Neural crest cell (in vitro differentiated cells): ENCODE data around the gene C1orf35. TPM values are rescaled to one million over a fixed set of nuclear protein-coding genes. Genes with fewer than 3 reads are reported as not detected.

Source experiments
- DNase-seq: peaks from one replicate; pipeline ENCODE4 v3.0.0; 2021; ENCODE audit warnings: low read depth, mixed read lengths, low spot score
- H3K27ac Mint-ChIP-seq: one replicate; pipeline ENCODE4 v1.8.0; 2021; ENCODE audit warnings: mild to moderate bottlenecking, mixed read lengths; ENCODE audit not compliant: unreplicated experiment
- H3K27me3 Mint-ChIP-seq: 2 replicates; pipeline ENCODE4 v1.8.0; 2021; ENCODE audit warnings: low read depth, mild to moderate bottlenecking, mixed read lengths
- H3K36me3 Mint-ChIP-seq: 2 replicates; pipeline ENCODE4 v1.8.0; 2021; ENCODE audit warnings: low read depth, mild to moderate bottlenecking, mixed read lengths
- H3K4me1 Mint-ChIP-seq: 2 replicates; pipeline ENCODE4 v1.8.0; 2021; ENCODE audit warnings: mixed read lengths
- H3K4me3 Mint-ChIP-seq: one replicate; pipeline ENCODE4 v1.8.0; 2021; ENCODE audit warnings: mild to moderate bottlenecking, mixed read lengths
- H3K9me3 Mint-ChIP-seq: 2 replicates; pipeline ENCODE4 v1.8.0; 2021; ENCODE audit warnings: mixed read lengths
- total RNA-seq: library from RNA; stranded (reverse); gene quantifications from 2 replicates; pipeline ENCODE4 v1.2.1, GENCODE V29; 2021
- TF ChIP-seq, protein P1 (sequence below): fragments of 200-600 bp; sonication (generic); conservative IDR thresholded peaks from 2 replicates; pipeline ENCODE4 v1.5.0; 2021; ENCODE audit warnings: antibody characterized with exemption, mild to moderate bottlenecking

The C1orf35 gene
- total RNA-seq, 1 donor from 2014 or later = 29.7 TPM

DNA sequence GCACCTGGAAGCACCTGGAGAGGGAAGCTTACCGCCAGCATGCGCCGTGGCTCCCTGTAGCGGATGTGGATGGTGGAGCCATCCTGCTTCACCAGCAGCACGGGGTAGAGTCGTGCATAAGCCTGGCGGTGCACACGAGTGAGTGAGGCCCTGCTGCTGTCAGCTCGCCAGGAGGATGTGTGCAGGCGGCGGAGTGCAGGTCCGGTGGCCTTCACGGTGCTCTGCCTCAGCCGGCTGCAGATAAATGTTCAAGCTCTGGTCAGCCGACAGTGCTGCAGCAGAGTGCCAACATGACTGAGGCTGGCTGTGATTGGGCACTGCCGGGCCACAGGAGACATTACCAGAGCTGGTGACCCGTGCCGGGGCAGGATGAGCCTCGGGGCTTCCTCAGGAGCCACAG lies 4.5 kb upstream of the C1orf35 start:
- no peak overlapping the region for H3K27ac Mint-ChIP-seq

DNA sequence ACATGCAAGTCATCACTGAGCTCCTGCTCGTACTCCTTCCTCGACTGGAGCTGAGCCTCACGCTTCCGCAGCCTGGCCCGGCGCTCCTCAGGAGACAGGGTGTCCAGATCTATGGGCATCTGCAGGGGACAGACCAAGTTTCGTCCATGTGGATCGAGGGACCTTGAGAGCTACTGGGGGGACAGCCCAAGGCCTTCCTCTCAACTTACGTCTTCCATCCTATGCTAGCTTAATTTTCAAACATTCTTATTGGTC lies 3.6 kb upstream of the C1orf35 start:
- DNase-seq = no peak
- H3K4me1 Mint-ChIP-seq = peaks cover 35% of the 10 kb centered on the region
- H3K9me3 Mint-ChIP-seq = no peaks in the 10 kb centered on the region
- H3K4me3 Mint-ChIP-seq = peak overlapping the region; percentile 78
- H3K27me3 Mint-ChIP-seq = peaks cover 16% of the 10 kb centered on the region
- TF ChIP-seq, protein P1, sequence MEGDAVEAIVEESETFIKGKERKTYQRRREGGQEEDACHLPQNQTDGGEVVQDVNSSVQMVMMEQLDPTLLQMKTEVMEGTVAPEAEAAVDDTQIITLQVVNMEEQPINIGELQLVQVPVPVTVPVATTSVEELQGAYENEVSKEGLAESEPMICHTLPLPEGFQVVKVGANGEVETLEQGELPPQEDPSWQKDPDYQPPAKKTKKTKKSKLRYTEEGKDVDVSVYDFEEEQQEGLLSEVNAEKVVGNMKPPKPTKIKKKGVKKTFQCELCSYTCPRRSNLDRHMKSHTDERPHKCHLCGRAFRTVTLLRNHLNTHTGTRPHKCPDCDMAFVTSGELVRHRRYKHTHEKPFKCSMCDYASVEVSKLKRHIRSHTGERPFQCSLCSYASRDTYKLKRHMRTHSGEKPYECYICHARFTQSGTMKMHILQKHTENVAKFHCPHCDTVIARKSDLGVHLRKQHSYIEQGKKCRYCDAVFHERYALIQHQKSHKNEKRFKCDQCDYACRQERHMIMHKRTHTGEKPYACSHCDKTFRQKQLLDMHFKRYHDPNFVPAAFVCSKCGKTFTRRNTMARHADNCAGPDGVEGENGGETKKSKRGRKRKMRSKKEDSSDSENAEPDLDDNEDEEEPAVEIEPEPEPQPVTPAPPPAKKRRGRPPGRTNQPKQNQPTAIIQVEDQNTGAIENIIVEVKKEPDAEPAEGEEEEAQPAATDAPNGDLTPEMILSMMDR = no peak
- H3K27ac Mint-ChIP-seq = no peak overlapping the region
- peaks cover 3% of the 10 kb centered on the region for H3K36me3 Mint-ChIP-seq

More for the DNA sequence above, 4.5 kb upstream of the C1orf35 start:
- Mint-ChIP-seq H3K4me3 (peak overlapping the region; percentile 98), H3K27me3 (peaks cover 16% of the 10 kb centered on the region), H3K4me1 (peaks cover 35% of the 10 kb centered on the region), H3K9me3 (no peaks in the 10 kb centered on the region), H3K36me3 (peaks cover 3% of the 10 kb centered on the region)
- TF ChIP-seq, protein P1 = no peak
- no peak for DNase-seq

DNA sequence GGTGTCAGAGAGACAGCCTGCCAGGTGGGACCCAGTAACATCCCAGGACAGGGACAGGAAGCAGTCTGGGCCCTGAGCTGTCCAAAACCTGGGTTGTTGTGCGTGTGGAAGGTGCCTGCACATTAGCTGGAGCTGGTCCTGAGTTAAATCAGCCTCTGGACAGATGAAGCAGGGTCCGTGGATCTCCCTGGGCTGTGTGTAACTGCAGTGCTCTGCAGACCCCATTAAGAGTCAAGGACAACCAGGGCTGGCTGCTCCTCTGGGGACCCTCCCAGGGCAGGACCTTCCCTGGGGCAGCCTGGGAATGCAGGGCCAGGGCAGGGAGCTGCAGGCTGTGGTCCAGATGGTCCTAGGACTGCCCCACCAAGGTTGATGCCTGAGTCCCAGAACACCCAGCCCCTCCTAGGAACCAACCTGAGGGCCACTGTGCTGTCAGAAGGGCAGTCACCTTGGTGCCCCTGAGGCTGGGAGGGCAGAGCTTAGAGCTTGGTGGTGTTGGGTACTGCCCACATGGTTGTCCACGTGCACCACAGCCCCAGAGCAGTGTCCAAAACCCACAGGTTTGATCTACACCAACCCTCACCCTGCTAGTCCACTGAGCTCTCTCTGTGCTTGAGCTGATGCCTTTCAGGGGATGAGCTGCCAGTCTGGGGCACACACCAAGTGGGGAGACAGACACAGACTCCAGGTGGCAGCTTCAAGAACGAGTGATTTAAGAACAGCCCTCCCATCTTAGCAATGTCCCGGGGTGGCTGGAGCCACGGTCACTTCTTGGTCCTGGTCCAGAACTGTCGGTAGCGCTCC lies 3.1 kb upstream of the C1orf35 start:
- no peaks in the 10 kb centered on the region for H3K9me3 Mint-ChIP-seq
- peak overlapping the region; percentile 78 for H3K4me3 Mint-ChIP-seq
- TF ChIP-seq, protein P1 = no peak
- no peak overlapping the region for H3K27ac Mint-ChIP-seq
- DNase-seq = no peak
- H3K36me3 Mint-ChIP-seq = peaks cover 3% of the 10 kb centered on the region
- H3K4me1 Mint-ChIP-seq = peaks cover 40% of the 10 kb centered on the region
- peaks cover 16% of the 10 kb centered on the region for H3K27me3 Mint-ChIP-seq

DNA sequence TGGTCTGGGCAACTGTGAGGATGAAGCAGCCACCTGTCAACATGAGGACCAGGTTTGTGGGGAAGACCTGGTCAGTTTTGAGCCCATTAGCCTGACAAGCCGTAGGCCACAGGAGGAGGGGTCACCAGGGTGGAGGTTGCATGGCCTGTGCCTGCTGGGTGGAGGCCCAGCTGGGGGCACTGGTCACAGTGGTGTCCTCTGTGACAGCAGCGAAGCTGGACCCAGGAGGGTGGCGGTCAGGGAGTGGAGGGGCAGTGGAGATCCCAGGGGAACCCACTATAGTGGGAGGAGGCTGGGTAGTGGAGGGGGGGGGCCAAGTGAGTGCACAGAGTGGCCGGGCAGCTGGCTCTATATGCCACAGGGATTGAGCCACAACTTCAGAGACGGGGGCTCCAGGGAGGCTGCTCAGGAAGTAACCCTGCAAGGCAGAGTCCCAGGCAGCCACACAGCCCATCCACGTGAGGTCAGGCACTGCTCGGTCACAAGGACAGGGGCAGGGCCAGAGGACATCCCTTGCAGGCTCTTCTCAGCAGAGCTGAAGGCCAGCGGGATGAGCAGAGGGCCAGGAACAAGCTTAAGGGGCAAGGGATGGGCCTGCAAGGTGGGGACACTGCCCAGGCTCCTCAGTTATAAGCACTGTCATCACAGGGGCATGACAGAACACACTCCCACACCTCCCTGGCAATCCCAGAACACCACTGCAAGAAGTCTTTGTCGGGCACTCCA lies 2.3 kb upstream of the C1orf35 start:
- no peak overlapping the region for H3K27ac Mint-ChIP-seq
- H3K9me3 Mint-ChIP-seq = no peaks in the 10 kb centered on the region
- peak overlapping the region; percentile 78 for H3K4me3 Mint-ChIP-seq
- H3K36me3 Mint-ChIP-seq = peaks cover 3% of the 10 kb centered on the region
- TF ChIP-seq, protein P1 = no peak
- no peak for DNase-seq
- peaks cover 14% of the 10 kb centered on the region for H3K27me3 Mint-ChIP-seq
- peaks cover 41% of the 10 kb centered on the region for H3K4me1 Mint-ChIP-seq

DNA sequence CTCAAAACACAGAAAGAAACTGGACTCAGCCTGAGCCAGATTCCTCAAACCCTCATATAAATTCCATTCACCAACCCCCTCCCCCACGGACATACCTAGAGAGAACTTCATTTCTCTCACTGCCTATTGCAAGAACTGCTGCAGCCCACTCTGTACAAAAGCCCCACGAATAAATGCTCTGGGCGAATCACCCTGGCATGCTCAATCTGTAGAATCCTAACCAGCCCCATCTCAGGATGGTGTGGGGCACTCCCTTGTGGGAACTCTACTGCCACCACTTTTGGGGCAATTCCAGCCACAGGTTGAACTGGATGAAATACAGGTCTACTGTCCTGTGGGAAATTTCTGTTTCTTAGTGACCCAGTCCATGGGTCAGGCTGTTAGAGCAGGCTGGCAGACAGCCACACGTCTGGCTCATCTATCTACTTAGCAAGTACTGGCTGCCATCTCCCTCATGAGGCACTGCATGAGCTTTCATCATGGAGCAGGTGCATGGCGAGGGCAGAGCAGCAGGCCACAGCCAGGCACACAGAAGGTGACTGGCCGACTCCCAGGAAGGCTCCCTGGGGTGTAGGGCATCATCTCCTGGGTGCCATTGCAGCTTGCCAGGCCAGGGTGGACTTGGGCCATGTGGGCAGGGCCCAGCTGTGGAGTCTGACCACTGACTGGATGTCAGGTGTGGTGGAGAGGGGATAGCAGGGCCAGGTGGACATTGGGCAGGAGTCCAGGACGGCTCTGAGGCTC lies 1.6 kb upstream of the C1orf35 start:
- TF ChIP-seq, protein P1 = no peak
- Mint-ChIP-seq H3K27ac (no peak overlapping the region), H3K36me3 (peaks cover 3% of the 10 kb centered on the region), H3K9me3 (no peaks in the 10 kb centered on the region), H3K4me1 (peaks cover 36% of the 10 kb centered on the region), H3K4me3 (peak overlapping the region; percentile 93), H3K27me3 (peaks cover 8% of the 10 kb centered on the region)
- DNase-seq = no peak
